ENCODE measurements around the gene UTF1. TPM values are rescaled to one million over a fixed set of nuclear protein-coding genes. Genes with fewer than 3 reads are reported as not detected.

UTF1 gene
- total and polyA plus RNA-seq, 2 of the 8 experiments (the other 6 are each of a cell fraction or from before 2014, with no cell fraction given) = 0.47 to 21.8 TPM

- ChIA-PET POLR2A (ENCODE audit: partially characterized antibody) (interaction anchor here (0.9 to 1.7 kb wide), 6 partner anchors 9 to 87 kb away, joined by 3 to 8 read pairs (median 3); no protein-coding TSS in a partner anchor), CTCF (ENCODE audit: partially characterized antibody) (interaction anchor here (0.5 to 2.6 kb wide), 8 partner anchors 14 to 280 kb away, joined by 3 to 14 read pairs (median 3); partner anchors contain the start of gene KNDC1)
- Histone ChIP-seq H3K79me2 (ENCODE audit: control insufficient read depth in 1 of 2, insufficient read depth in 2 of 2, low read length in 2 of 2) (no peaks in the 10 kb centered on the region), H3K14ac (ENCODE audit: insufficient read length) (no peak overlapping the region), H2AFZ (ENCODE audit: low read length) (no peak overlapping the region), H3K9ac (replicated peaks in 1 of 4; ENCODE audit: extremely low read depth in 1 of 4, low read depth in 3 of 4, low read length in 3 of 4) (no peak overlapping the region), H3K23me2 (ENCODE audit: low read depth, low read length) (no peaks in the 10 kb centered on the region; the same call in 1 of the 2 replicates), H3K27me3 (replicated peaks in 1 of 4; ENCODE audit: control insufficient read depth in 3 of 4, extremely low read depth in 1 of 4, insufficient read depth in 3 of 4, low read length in 3 of 4) (no peaks in the 10 kb centered on the region), H4K5ac (ENCODE audit: insufficient read length, low read depth, low read length) (no peak overlapping the region), H2BK15ac (ENCODE audit: low read length) (no peak overlapping the region), H4K20me1 (replicated peaks in 1 of 2; ENCODE audit: control insufficient read depth in 1 of 2, insufficient read depth in 2 of 2, low read length in 2 of 2) (peaks cover 0 to 3% of the 10 kb centered on the region in 2 experiments), H4K91ac (replicated peaks; ENCODE audit: insufficient read length, low read length) (no peak overlapping the region), H2BK120ac (replicated peaks; ENCODE audit: low read depth, low read length) (no peak overlapping the region), H3K36me3 (ENCODE audit: control insufficient read depth in 2 of 4, insufficient read depth in 4 of 4, low read length in 3 of 4) (no peaks in the 10 kb centered on the region; a peak in 1 of 8 replicates), H3K27ac (ENCODE audit: low read depth, low read length) (no peak overlapping the region), H3K4me1 (replicated peaks in 1 of 4; ENCODE audit: control insufficient read depth in 3 of 4, insufficient read depth in 4 of 4, low read length in 3 of 4) (peaks cover 0 to 15% (median 12%) of the 10 kb centered on the region in 4 experiments; a peak in 6 of 7 replicates), H2BK12ac (ENCODE audit: low read depth, low read length) (no peak overlapping the region), H3K56ac (replicated peaks; ENCODE audit: insufficient read length, low read depth, low read length) (no peak overlapping the region), H3K18ac (ENCODE audit: extremely low read depth, low read length) (no peak overlapping the region), H2BK5ac (ENCODE audit: low read depth, low read length) (0 out of 2 replicates have a peak overlapping the region, but pooled peaks have one; percentile 55), H3K9me3 (ENCODE audit: insufficient read depth in 2 of 2, low read depth in 1 of 2, low read length in 1 of 2) (peaks cover 0 to 4% of the 10 kb centered on the region in 2 experiments; a peak in 1 of 4 replicates), H3K79me1 (ENCODE audit: low read depth, low read length) (no peaks in the 10 kb centered on the region), H3K4me2 (ENCODE audit: insufficient read depth in 1 of 2, low read depth in 2 of 2, low read length in 2 of 2) (peak overlapping the region in 1 of 2 experiments; percentile 55; a peak in 3 of 4 replicates), H3K23ac (ENCODE audit: insufficient read length) (no peak overlapping the region), H4K8ac (ENCODE audit: extremely low read depth, insufficient read depth, low read length) (no peak overlapping the region), H3K4me3 (ENCODE audit: extremely low read depth in 1 of 4, insufficient read depth in 2 of 4, low read depth in 3 of 4, low read length in 4 of 4) (peak overlapping the region in 3 of 4 experiments; percentile 17 to 34 (median 29); a peak in 3 of 8 replicates), H2AK5ac (ENCODE audit: low read depth, low read length) (no peak overlapping the region), H3K4ac (replicated peaks; ENCODE audit: insufficient read length, low read depth, low read length) (no peak overlapping the region), H2BK20ac (ENCODE audit: low read length) (no peak overlapping the region)
- 44% methylated on average over 18 of the region's 28 CpGs; no CpG with 5 or more reads in 1 of the 2 experiments for WGBS, 2 experiments (ENCODE audit: extremely low coverage in 1 of 2, insufficient coverage in 1 of 2, insufficient read length in 1 of 2, insufficient replicate concordance in 2 of 2, low coverage in 1 of 2, low lambda C conversion rate in 2 of 2, missing lambda C conversion rate in 1 of 2)
- FAIRE-seq (no peak), DNase-seq (ENCODE audit: low read depth in 1 of 2, low spot score in 2 of 2) (peak; percentile 57 to 82)
- TF ChIP-seq SIN3A (conservative IDR thresholded peaks at IDR 0.05 in 1 of 2, IDR thresholded peaks at IDR 0.05 in 1 of 2; ENCODE audit: low read depth in 1 of 2, low read length in 2 of 2) (0 out of 4 replicates have a peak, but pooled peaks of 1 of the 2 experiments have one; percentile 20), SP4 (IDR thresholded peaks at IDR 0.05; ENCODE audit: low read length) (no peak), ATF3 (IDR thresholded peaks at IDR 0.05; ENCODE audit: insufficient read depth, low read depth, low read length) (no peak), TAF7 (optimal IDR thresholded peaks at IDR 0.05; ENCODE audit: borderline replicate concordance, low read depth, low read length) (no peak), KDM5A (IDR thresholded peaks at IDR 0.05; ENCODE audit: low read length) (0 out of 2 replicates have a peak, but pooled peaks have one; percentile 11), KDM1A (IDR thresholded peaks at IDR 0.05; ENCODE audit: borderline replicate concordance, low read length) (no peak), SIRT6 (IDR thresholded peaks at IDR 0.05; ENCODE audit: low read length) (no peak), PHF8 (conservative IDR thresholded peaks at IDR 0.05; ENCODE audit: low read depth, low read length) (no peak)
Measured at GRCh38 chr10:133219782-133220181, 10.2 kb upstream of the UTF1 start.
